Sigmoid colon (tissue), 7 donors: ENCODE results near the gene CHDH. TPM values are rescaled to one million over a fixed set of nuclear protein-coding genes. Genes with fewer than 3 reads are reported as not detected.
A peak's percentile ranks its signal among the peaks of the same experiment; 100 is the strongest.

ENCODE experiments used
- DNase-seq: peaks from one replicate; pipeline ENCODE4 v3.0.0-alpha.2; 2019
- H3K27ac ChIP-seq, 4 donors: fragments of 200-600 bp; sonication (generic); one replicate each; pipeline ENCODE4 v1.5.1; 2016 to 2019; ENCODE audit warnings: mild to moderate bottlenecking in 1 of 4
- H3K27me3 ChIP-seq, 3 donors: fragments of 200-600 bp; sonication (generic); one replicate each; pipeline ENCODE4 v1.5.1; 2019; ENCODE audit warnings: mild to moderate bottlenecking in 1 of 3
- H3K36me3 ChIP-seq, 4 donors: fragments of 200-600 bp; sonication (generic); one replicate each; pipeline ENCODE4 v1.5.1; 2016 to 2019
- H3K4me1 ChIP-seq, 4 donors: fragments of 200-600 bp; sonication (generic); one replicate each; pipeline ENCODE4 v1.5.1; 2017 to 2019
- H3K4me3 ChIP-seq, 4 donors: fragments of 200-600 bp; sonication (generic); one replicate each; pipeline ENCODE4 v1.5.1; 2017 to 2019; ENCODE audit warnings: mild to moderate bottlenecking in 2 of 4, moderate library complexity in 1 of 4
- H3K9me3 ChIP-seq, 4 donors: fragments of 200-600 bp in 3 of 4; sonication (generic) in 3 of 4; one replicate each; pipeline versions ENCODE4 v1.5.1 to v1.6.1; 2013 to 2019
- CTCF ChIP-seq, 4 experiments: fragments of 450-650 bp in 3 of 4; fragments of 200-600 bp in 1 of 4; IDR thresholded peaks; one replicate each; pipeline ENCODE4 v1.5.1; 2016 to 2019; ENCODE audit warnings: antibody characterized with exemption in 4 of 4, mild to moderate bottlenecking in 3 of 4, moderate library complexity in 2 of 4
- EP300 ChIP-seq, 4 donors: sonication (generic); formaldehyde crosslinking; IDR thresholded peaks; one replicate each; pipeline ENCODE4 v1.6.1; 2017; ENCODE audit warnings: antibody characterized with exemption in 4 of 4
- POLR2A ChIP-seq, 2 donors: fragments of 450-650 bp; IDR thresholded peaks; one replicate each; pipeline ENCODE4 v1.6.1; 2016; ENCODE audit warnings: antibody characterized with exemption in 2 of 2, mild to moderate bottlenecking in 2 of 2, moderate library complexity in 2 of 2
- POLR2AphosphoS5 ChIP-seq, 4 donors: sonication (generic); formaldehyde crosslinking; IDR thresholded peaks; one replicate each; pipeline ENCODE4 v1.6.1; 2017; ENCODE audit warnings: antibody characterized with exemption in 4 of 4
- WGBS, 2 donors: extraction: QIAGEN DNeasy Blood & Tissue Kit; methylation state at CpG; one replicate each; pipeline ENCODE4 v1.1.7; 2013; 5-methylcytosine and 5-hydroxymethylcytosine counted together
- intact Hi-C: fragments of 100-400 bp; cut with DNase I; formaldehyde crosslinking; loops from one replicate; pipeline ENCODE4 v1.15.1; 2023
- polyA plus RNA-seq, 3 donors: library from polyadenylated mRNA; stranded (reverse); fragments of 200-250 nt; gene quantifications; one replicate each; pipeline ENCODE4 v1.2.3, GENCODE V29; 2013
- total RNA-seq, 4 donors: library from RNA; depleted of rRNA; stranded (reverse); fragments of >200 nt; gene quantifications; one replicate each; pipeline ENCODE4 v1.1.0, GENCODE V29; 2016
- donor health status: healthy with polysubstance abuse.
- donor health status: Bipolar disorder and iron deficiency.
- donor health status: healthy.

CHDH gene
- total and polyA plus RNA-seq, 7 donors, result 1.1 to 9.5 (median 1.8) TPM

DNA sequence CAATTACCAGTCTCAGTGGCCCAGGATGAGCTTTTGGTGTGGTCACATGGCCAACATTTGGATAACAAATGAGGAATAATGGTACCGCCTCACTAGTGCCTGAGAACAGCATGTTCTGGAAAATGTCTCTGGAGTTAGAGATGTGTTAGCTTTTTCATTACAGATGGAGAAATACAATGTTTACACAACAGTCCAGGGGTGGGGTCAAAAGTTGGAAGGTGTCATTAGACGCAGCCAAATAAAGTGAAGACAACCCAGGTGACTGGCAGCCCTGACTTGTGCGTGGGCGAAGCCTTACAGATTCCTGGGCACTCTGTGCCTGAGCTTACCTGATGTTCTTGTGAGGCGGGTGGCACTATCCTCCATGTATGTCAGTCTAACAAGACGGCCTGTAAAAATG lies 13.0 kb upstream of the CHDH start:
- TF ChIP-seq EP300 (IDR thresholded peaks at IDR 0.05) (no peak), POLR2AphosphoS5 (IDR thresholded peaks at IDR 0.05) (peak in 1 of 4 donors; percentile 50)

GRCh38 chr3:53858096-53858741 lies 12.0 kb upstream of the CHDH start:
- TF ChIP-seq POLR2A (IDR thresholded peaks at IDR 0.05) (no peak), EP300 (IDR thresholded peaks at IDR 0.05) (no peak), POLR2AphosphoS5 (IDR thresholded peaks at IDR 0.05) (no peak), CTCF (IDR thresholded peaks at IDR 0.05) (no peak)

More for the DNA sequence above, 13.0 kb upstream of the CHDH start:
- peak overlapping the region in 2 of 4 donors; percentile 6 to 25 for H3K27ac ChIP-seq
- H3K4me1 ChIP-seq, result peaks cover 0 to 8% (median 0%) of the 10 kb centered on the region in 4 donors
- H3K9me3 ChIP-seq, result no peaks in the 10 kb centered on the region
- peaks cover 0 to 45% (median 6%) of the 10 kb centered on the region in 4 donors for H3K36me3 ChIP-seq
- WGBS, 2 donors, result 74 to 90% methylated on average over 6 of the region's 6 CpGs
- DNase-seq, result no peak
- intact Hi-C loops, result no loop called here
- no peak overlapping the region for H3K4me3 ChIP-seq
- no peaks in the 10 kb centered on the region for H3K27me3 ChIP-seq

DNA sequence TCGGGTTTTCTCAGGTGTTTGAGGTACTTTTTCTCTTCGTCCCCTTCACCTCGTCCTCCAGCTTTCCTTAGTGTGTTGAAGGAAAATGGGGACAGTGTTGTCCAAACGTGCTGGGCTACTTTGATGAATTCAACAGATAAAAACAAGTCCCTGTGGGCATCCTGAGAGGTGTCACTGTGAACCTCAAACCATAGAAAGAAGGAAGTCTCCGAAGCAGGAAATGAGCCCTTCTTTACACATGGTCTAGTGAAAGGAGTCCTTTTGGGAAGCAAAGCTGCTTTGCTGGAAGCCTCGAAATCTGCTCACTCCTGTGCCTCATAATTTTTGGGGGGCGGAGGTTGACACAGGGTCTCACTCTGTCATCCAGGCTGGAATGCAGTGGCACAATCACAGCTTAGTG lies 10.7 kb upstream of the CHDH start:
- TF ChIP-seq EP300 (IDR thresholded peaks at IDR 0.05) (no peak), CTCF (IDR thresholded peaks at IDR 0.05) (no peak), POLR2A (IDR thresholded peaks at IDR 0.05) (no peak), POLR2AphosphoS5 (IDR thresholded peaks at IDR 0.05) (no peak)
- no peak overlapping the region for H3K27ac ChIP-seq
- WGBS, 2 donors, result 62 to 75% methylated on average over 7 of the region's 7 CpGs
- no peak for DNase-seq
- peaks cover 0 to 8% (median 0%) of the 10 kb centered on the region in 4 donors for H3K4me1 ChIP-seq
- H3K9me3 ChIP-seq, result no peaks in the 10 kb centered on the region
- H3K4me3 ChIP-seq, result no peak overlapping the region
- peaks cover 0 to 24% (median 4%) of the 10 kb centered on the region in 4 donors for H3K36me3 ChIP-seq
- intact Hi-C loops, result no loop called here
- H3K27me3 ChIP-seq, result no peaks in the 10 kb centered on the region

More at GRCh38 chr3:53858096-53858741, 12.0 kb upstream of the CHDH start:
- 77 to 90% methylated on average over 7 of the region's 7 CpGs for WGBS, 2 donors
- intact Hi-C loops, result no loop called here
- Histone ChIP-seq H3K27ac (peak overlapping the region in 1 of 4 donors; percentile 20), H3K27me3 (no peaks in the 10 kb centered on the region), H3K4me1 (peaks cover 0 to 8% (median 0%) of the 10 kb centered on the region in 4 donors), H3K36me3 (peaks cover 0 to 36% (median 6%) of the 10 kb centered on the region in 4 donors), H3K4me3 (no peak overlapping the region), H3K9me3 (no peaks in the 10 kb centered on the region)
- DNase-seq, result no peak

DNA sequence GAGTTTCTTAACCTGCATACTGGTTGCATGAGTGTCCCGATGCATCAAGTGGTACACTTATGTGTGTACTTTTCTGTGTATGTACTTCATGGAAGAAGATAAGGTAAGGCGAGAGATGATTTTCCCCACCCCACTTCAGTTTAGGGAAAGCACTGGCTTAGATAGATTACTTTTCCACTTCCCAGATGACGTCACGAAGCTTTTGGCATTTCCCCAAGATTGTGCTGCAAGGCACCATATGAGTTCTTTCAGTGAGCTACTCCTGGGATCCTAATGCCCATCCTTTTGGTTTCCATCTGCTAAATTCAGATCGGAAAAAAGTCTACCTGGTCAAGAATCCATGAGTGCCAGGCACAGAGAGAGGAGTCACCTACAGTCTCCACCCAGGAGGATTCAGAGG lies 4.7 kb upstream of the CHDH start:
- Histone ChIP-seq H3K4me3 (no peak overlapping the region), H3K27ac (no peak overlapping the region), H3K27me3 (peaks cover 4 to 40% (median 30%) of the 10 kb centered on the region in 3 donors), H3K9me3 (no peaks in the 10 kb centered on the region), H3K36me3 (no peaks in the 10 kb centered on the region), H3K4me1 (peaks cover 0 to 10% (median 8%) of the 10 kb centered on the region in 4 donors)
- TF ChIP-seq POLR2A (IDR thresholded peaks at IDR 0.05), result no peak
- TF ChIP-seq CTCF (IDR thresholded peaks at IDR 0.05), result no peak
- no peak for TF ChIP-seq POLR2AphosphoS5 (IDR thresholded peaks at IDR 0.05)
- no peak for TF ChIP-seq EP300 (IDR thresholded peaks at IDR 0.05)
- intact Hi-C loops, result no loop called here
- DNase-seq, result no peak
- 59 to 71% methylated on average over 5 of the region's 5 CpGs for WGBS, 2 donors

DNA sequence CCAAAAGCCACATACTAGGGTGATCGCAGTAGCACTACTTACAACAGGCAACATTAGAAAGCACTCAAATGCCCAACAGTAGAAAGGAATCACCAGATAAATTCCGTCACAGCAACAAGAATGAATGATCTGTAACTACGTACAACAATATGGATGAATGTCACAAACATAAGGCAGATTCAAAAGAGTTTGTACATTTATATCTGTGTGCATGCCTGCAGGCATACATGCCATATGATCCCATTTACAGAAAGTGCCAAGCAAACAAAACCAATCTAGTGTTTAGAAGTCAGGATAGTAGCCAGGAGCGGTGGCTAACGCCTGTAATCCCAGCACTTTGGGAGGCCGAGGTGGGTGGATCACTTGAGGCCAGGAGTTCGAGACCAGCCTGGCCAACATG lies 3.7 kb upstream of the CHDH start:
- WGBS, 2 donors, result 96 to 97% methylated on average over 7 of the region's 7 CpGs
- intact Hi-C loops, result no loop called here
- TF ChIP-seq POLR2A (IDR thresholded peaks at IDR 0.05), result no peak
- TF ChIP-seq POLR2AphosphoS5 (IDR thresholded peaks at IDR 0.05), result no peak
- no peak for TF ChIP-seq EP300 (IDR thresholded peaks at IDR 0.05)
- no peak for TF ChIP-seq CTCF (IDR thresholded peaks at IDR 0.05)

More for the DNA sequence above, 3.7 kb upstream of the CHDH start:
- Histone ChIP-seq H3K4me1 (peaks cover 0 to 11% (median 8%) of the 10 kb centered on the region in 4 donors), H3K36me3 (no peaks in the 10 kb centered on the region), H3K27me3 (peaks cover 4 to 43% (median 30%) of the 10 kb centered on the region in 3 donors), H3K9me3 (no peaks in the 10 kb centered on the region), H3K4me3 (no peak overlapping the region), H3K27ac (no peak overlapping the region)
- no peak for DNase-seq
